M059J (cell line): Measurements from ENCODE around the gene ZMIZ2. TPM values are rescaled to one million over a fixed set of nuclear protein-coding genes. Genes with fewer than 3 reads are reported as not detected.

Experiments
- DNase-seq: peaks from one replicate; pipeline ENCODE4 v3.0.0-alpha.2; 2012; ENCODE audit warnings: low read depth
- total RNA-seq: library from RNA; depleted of rRNA; stranded (reverse); fragments of >200 nt; shearing (Covaris generic); gene quantifications from 2 replicates; pipeline ENCODE4 v1.2.3, GENCODE V29; 2014

ZMIZ2 gene
- total RNA-seq, 1 experiment from 2014 or later, result 11.4 TPM

GRCh38 chr7:44727937-44728262 lies 20.7 kb upstream of the ZMIZ2 start:
- no peak for DNase-seq

- DNase-seq, result peak; percentile 27
Observed at GRCh38 chr7:44729949-44730590, 18.6 kb upstream of the ZMIZ2 start.

GRCh38 chr7:44732971-44733370 lies 15.7 kb upstream of the ZMIZ2 start:
- peak; percentile 60 for DNase-seq

GRCh38 chr7:44733708-44734481 lies 14.8 kb upstream of the ZMIZ2 start:
- DNase-seq, result peak; percentile 94

- DNase-seq, result peak; percentile 99
Observed at GRCh38 chr7:44735403-44736165, 13.1 kb upstream of the ZMIZ2 start.

- no peak for DNase-seq
Observed at GRCh38 chr7:44736896-44737295, 11.8 kb upstream of the ZMIZ2 start.

GRCh38 chr7:44738051-44738723 lies 10.5 kb upstream of the ZMIZ2 start:
- no peak for DNase-seq

GRCh38 chr7:44738876-44739665 lies 9.6 kb upstream of the ZMIZ2 start:
- no peak for DNase-seq

- no peak for DNase-seq
Observed at GRCh38 chr7:44740055-44740454, 8.6 kb upstream of the ZMIZ2 start.

- no peak for DNase-seq
Observed at GRCh38 chr7:44743750-44744149, 4.9 kb upstream of the ZMIZ2 start.

- no peak for DNase-seq
Observed at GRCh38 chr7:44748948-44749731, 493 bp downstream of the ZMIZ2 start.

GRCh38 chr7:44749992-44750391 lies 1.3 kb downstream of the ZMIZ2 start:
- DNase-seq, result no peak

- no peak for DNase-seq
Observed at GRCh38 chr7:44750424-44750823, 1.8 kb downstream of the ZMIZ2 start.

GRCh38 chr7:44750921-44751571 lies 2.4 kb downstream of the ZMIZ2 start:
- DNase-seq, result peak; percentile 39

GRCh38 chr7:44752822-44753221 lies 4.2 kb downstream of the ZMIZ2 start:
- DNase-seq, result no peak

- DNase-seq, result no peak
Observed at GRCh38 chr7:44754802-44755697, 6.4 kb downstream of the ZMIZ2 start.

- DNase-seq, result no peak
Observed at GRCh38 chr7:44755698-44756627, 7.3 kb downstream of the ZMIZ2 start.

GRCh38 chr7:44756904-44757303 lies 8.3 kb downstream of the ZMIZ2 start:
- DNase-seq, result no peak
